Activated CD4-positive, alpha-beta T cell treated with anti-CD3 and anti-CD28 coated beads, Interleukin-2, Interleukin-6, amounts not matched to agents 100 ng/mL and 50 ng/mL, durations not matched to agents 16 hours and 8 hours (primary cell): ENCODE data around the gene ACMSD.
"Not testable (repeated sequence)": the region's sequence is repeated elsewhere in the genome, so short reads cannot be mapped to it uniquely, and the experiment has no call there.

Experiments used
- DNase-seq: peaks from one replicate; pipeline ENCODE4 v3.0.0-alpha.2; 2020

The ACMSD gene

DNA sequence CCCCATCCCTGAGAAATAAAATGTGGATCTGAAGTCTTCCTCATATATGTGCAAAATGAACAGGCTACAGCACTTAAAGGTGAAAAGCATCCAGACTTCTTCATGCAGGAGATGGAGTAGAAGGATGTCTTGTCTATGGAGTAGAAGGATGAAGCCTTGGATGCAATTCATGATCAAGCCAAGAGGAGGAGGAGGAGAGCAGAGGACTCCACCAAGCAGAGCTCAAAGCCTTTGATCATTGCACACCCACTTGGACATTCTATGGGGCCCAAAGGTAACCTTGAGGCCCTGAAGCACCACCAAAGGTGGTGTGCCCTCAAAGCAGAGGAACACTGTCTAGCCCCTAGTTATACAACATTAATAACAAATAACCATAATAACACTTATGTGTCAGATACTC, 17.3 kb downstream of the ACMSD start:
- DNase-seq: no peak

DNA sequence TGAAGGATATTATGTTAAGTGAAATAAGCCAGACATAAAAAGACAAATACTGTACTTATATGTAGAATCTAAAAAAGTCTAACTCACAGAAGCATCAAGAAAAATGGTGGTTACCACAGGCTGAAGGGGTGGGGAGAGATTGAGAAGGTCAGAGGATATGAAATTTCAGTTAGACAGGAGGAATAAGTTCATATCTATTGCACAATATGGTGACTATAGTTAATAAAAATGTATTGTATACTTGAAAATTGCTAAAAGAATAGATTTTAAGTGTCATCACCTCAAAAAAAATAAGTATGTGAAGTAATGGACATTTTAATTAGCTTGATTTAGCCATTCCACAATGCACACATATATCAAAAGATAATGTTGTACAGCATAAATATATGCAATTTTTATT, 19.8 kb downstream of the ACMSD start:
- DNase-seq: no peak

DNA sequence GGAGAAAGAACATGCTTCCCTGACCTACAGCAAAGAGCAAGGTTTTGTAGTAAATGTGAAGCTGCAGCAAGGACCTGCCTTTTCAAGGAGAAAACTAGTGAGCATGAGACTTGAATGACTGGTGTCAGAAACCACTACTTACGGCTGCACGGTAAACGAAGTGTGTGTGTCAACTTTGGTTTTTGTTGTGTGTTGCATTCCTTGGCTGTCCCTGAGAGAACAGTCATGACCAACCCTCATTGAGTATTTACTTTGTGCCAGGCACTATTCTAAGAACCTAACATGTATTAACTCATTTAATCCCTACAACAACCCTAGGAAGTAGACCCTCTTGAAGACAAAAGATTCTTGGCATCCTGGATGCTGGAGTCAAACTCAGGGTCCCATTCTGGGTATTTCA, 22.8 kb downstream of the ACMSD start:
- no peak for DNase-seq

DNA sequence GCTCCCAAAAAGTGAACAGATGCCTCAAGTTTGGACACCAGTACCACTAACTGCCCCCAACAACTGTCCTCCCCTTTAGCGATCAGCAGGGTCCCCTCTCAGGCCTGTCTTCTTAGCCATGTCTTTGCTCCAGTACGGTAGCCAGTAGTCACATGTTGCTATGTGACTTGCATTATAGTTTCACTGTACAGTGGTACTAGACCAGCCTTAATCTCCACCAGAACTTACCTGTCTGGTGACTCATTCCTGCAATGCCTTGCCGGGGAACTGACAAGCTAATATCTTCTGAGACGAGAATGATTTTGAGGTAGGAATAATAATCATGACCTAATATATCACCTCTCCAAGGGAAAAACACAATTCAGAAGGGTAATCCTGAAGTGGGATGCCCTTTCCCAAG, 23.7 kb downstream of the ACMSD start:
- no peak for DNase-seq

DNA sequence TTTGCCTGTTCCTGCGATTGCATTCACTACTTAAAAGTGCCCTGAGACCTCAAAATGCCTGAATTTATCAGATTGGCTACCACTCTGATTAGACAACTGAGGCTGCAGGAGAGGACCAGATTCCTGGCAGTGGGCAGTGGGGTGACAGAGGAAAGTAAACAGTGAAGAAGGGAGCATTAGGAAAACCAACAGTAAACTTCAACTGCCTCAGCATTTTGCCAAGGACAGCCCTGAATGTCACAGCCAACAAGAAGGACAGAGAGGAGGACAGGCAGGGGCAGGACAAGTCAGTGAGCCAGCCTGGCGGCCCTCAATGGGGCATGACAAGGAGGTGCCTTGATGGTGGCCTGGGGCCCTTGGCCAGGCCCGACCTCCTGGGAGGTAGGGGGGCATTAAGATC, 24.3 kb downstream of the ACMSD start:
- no peak for DNase-seq

DNA sequence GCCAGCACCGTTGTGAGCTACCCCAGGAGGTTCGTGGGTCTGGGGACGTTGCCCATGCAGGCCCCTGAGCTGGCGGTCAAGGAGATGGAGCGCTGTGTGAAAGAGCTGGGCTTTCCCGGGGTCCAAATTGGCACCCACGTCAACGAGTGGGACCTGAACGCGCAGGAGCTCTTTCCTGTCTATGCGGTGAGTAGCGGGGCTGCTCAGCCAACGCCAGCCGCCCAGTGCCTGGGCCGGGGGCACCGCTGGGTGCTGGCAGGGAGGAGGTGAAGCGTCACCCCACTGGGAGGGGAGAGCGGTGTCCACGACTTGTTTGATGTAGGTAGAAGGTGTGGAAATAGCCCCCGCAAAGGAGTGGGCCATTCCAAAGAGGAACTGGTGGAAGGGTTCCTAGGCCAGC, 25.0 kb downstream of the ACMSD start:
- DNase-seq: no peak

DNA sequence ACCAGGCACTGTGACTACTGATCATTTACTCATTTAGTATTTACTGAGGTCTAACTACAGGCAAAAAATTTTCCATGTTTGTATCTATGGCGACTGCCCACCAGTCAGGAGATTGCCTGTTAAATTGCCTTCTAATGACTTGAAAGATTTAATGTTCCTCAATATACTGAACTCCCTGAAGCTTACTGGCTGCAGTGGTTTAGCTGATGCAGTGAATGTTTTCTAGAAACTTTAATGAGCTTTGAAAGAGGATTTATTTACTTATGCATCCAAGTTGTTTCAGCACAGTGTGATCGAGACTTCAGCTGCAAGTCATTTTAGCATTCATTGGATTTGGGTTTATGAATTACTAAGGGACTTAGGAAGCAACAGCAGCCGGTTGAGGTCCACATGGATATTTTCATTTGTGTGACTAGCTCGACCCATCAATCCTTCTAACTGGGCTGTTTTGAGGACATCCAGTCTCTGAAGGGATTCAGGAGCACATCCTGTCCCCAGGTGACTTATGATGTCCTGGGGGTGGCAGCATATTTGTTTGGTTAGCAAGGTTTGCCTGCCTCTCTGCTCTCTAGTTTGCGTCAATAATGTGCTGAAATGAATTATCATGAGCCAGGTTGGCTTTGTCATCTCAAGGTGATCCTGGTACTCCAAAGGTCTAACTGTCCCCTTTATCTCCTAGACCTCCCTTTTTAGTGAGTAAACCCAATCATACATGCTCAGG, 26.8 kb downstream of the ACMSD start:
- no peak for DNase-seq

DNA sequence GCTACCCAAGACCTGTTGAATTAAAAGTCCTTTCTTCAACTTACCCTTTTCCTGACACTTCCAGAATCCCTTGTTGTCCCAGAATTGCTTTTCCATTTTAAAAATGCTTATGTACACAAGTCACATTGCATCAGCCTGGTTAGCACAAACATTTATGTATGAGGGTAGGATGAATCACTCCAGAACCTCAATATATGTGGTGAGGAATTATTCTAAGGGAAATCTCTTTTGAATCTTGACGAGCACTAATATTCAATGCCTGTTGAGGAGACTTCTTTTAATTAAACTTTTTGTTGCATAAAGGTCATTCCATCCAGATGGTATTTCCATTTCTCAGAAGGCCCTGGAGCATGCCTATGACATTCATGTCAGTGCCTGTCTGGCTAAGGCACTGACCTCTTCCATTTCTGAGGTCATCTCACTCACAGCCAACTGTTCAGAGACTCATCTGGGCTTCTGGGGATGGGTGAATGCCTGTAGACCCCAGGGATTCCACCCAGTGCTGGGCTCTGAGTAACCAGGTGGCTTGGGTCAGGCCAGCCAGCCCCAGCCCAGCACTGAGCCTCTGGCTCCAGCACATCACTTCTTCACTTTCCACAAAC, 28.2 kb downstream of the ACMSD start:
- DNase-seq: no peak

DNA sequence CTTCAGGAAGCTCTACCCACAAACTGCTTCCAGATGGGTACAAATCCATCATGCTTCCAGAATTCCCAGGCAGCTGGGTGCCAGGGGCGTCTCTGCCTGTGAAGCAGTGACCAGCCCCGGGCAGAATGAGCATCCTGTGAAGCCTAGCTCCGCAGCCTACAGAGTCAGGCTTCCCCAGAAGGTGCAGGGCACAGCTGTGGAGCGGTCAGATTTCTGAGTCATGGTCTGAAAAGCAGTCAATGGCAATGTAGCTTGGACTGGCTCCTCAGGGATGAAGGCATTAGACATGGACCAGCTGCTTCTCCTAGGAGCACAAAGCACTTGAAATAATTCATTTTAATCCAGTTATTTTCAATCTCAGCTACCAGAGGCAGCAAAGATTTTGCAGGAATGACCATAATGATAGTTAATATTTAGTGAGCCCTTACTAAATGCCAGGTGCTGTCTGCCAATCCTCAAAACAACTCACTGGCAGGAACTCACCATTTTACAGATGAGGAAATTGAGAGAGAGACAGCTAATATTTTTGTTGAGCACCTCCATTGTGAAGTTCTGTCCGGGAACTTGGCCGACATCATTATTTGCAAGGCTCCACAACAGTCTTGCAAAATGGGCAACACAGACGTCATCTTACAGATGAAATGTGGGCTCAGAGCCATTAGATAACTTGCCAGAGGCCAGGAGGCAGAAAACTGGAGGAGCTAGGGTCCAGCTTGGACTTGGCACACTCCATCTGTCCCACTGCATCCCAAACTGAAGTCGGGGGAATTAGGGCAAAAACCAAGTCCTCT, 31.7 kb downstream of the ACMSD start:
- no peak for DNase-seq

DNA sequence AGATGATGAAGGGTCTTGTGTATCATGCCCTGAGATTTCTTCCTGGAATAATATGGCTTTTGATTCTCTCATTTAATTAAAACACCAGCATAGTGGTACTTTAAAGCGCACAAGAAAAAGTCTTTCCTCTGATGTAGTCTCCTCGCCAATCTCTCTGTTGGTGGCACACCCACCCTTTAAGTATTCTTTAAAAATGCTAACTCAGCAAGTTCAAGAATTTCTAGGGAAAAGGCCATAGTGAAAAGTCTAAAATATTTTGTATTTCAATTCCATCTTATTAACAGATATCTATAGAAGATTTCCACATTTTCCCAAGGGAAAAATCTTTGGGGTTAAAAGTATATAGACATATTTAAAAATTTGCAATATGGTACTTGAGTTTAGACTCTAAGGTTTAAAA, 34.7 kb downstream of the ACMSD start:
- DNase-seq: no peak

DNA sequence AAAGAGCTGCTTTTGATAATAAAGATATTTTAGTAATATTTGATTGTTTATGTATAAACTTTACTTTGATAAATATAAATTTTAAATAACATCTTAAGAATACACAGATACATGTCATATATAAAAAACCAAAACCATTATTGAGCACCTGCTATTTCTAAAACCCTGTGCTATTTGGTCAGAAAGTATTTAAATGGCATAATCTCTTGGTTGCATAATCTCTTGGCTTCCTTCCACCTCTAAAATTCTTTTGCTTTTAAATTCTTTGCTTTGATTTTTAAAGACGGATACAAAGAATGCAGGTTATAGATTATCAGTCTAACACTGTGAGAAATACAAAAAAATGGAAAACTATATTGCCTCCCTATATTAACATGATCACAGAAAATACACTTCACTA, 36.9 kb downstream of the ACMSD start:
- DNase-seq: no peak

DNA sequence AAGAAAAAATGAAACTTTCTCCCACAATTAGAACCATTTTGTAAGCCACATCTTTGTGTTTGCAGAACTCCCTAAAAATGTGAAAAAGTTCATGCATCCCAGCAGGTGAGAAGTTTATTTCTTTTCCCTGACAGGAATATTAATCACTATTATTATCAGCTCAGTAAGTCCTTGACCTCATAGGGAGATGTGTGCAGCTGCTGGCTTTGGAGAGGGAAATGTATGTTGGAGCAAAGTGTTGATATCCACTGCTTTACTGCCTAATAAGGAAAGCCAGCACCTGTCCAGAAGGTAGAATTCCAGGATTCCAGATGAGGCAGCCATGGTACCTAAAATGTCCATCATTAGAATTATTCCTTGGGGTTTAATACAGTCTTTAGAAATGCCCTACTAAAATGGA, 44.4 kb downstream of the ACMSD start:
- no peak for DNase-seq

DNA sequence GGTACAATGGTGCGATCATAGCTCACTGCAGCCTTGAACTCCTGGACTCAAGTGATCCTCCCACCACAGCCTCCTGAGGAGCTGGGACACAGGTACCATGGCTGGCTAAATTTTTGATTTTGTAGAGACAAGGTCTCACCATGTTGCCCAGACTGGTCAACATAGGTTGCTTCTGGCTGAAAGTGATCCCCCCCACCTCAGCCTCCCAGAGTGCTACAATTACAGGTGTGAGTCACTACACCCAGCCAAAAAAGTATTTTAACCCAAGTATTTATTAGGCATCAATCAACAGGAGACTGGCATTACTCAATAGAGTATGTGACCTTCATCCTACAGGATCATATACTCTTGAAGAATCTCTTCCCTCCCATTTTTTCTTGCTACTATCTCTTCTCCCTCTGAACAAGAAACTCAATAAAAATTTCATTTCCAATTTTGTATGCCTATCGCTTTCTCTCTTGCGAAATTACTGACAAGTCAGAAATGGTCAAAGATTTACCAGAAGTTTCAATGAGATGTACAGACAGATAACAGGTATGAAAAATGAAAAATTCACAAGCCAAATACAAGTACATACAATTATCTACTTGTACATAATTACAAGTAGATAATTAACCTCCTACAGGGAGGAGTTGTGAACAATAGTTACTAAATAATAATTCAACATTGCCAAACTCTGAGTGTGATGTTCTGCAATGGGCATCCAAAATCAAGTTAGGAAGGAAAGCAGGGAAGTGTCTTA, 45.3 kb downstream of the ACMSD start:
- no peak for DNase-seq

DNA sequence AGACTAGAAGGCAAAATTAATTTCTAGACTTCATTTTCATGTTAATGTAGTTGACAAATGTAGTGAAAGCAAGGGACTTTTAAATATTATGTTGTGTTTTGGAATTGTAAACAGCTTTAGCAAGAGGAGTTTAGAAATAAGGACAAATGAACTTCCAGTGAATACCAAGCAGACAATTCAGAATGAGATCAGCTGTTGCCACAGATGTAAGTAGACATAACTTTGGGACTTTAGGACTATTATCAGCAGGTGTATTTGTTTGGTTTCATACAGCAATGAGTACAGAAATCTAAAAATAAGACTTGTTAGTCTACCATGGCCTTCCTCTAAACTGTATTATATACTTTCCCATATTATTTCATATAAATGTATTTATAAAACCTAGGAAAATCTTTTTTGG, 46.0 kb downstream of the ACMSD start:
- no peak for DNase-seq

DNA sequence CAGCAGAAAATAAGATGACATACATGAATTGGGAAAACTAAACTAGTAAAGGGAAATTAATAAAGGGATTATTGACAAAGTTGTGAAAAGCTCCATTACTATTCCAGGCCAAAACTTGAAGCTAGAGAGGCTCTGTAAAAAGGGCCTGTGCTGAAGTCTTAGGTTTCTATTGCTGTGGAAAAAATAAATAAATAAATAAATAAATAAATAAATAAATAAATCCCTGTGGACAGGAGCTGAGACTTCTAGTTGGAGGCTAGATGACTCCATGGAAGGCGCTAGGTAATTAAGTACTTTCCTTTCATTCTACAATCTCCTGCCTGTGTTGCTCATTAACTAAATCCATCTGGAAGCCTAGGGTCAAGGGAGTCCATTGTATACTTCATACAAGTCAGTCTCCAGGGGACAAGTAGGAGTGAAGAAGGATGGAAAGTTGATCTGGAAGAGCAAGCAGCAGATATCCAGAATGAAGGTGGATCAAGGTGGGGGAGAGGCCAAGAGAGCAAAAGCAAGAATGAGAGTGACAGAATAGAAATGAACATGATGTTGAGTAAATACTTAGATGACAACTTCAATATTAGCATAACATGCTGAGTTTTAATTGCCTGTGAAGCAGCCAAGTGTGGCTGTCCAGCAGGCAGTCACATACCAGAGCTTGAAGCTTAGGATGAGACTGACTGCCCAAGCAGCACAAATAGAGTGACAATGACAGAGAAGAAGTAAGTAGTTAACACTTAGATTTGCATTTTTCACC, 54.0 kb downstream of the ACMSD start:
- DNase-seq: no peak

DNA sequence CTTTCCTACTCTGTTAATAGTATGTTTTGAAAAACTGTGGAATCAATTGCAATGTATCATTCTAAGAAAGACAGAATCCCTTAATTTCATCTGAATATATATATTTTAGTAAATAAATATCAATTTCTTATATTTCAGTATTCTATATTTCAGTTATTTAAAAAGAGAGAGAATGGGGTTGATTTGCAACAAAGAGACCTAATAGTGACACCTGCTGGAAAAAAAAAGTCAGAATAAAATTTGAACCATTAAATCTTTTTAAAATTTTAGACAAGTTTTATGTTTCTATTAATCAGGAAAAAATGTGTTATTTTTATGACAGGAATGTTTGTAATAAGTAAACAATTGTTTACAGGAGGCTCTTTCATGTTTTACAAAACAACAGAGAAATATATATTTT, 59.5 kb downstream of the ACMSD start:
- no peak for DNase-seq

DNA sequence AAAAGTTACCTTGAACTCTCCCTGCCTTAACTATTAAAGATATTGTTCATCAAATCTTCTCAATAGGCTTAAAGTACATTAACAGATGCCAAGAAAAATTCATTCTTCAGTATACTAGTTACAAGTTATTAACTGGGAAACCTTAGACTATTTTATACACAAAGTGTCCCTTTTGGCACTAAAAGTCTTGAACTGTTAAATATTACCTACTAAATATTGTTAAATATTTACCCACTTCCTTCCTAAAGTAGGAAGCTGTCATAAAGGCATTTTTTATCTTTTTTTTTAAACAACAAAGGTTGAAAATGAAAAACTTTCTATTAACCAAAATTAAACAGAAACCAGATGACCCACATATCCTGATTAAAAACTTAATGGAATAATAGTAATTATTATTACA, 60.8 kb downstream of the ACMSD start:
- DNase-seq: no peak

DNA sequence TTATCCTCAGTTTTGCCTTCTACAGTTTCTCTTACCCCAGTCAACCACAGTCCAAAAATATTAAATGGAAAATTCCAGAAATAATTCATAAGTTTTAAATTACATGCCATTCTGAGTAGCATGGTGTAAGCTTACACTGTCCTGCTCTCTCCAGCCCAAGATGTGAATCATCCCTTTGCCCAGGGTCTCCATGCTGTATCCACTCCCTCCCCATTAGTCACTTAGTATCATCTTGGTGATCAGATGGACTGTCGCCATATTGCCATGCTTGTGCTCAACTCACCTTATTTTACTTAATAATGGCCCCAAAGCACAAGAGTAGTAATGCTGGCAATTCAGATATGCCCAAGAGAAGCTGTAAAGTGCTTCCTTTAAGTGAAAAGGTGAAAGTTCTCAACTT, 61.7 kb downstream of the ACMSD start:
- DNase-seq: no peak

DNA sequence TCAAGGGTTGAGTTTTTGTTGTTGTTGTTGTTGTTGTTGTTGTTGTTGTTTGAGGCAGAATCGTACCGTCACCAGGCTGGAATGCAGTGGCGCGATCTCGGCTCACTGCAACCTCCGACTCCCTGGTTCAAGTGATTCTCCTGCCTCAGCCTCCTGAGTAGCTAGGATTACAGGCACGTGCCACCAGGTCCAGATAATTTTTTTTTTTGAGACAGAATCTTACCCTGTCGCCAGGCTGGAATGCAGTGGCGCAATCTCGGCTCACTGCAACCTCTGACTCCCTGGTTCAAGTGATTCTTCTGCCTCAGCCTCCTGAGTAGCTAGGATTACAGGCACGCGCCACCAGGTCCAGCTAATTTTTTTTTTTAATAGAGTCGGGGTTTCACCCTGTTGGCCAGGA, 65.3 kb downstream of the ACMSD start:
- not testable (repeated sequence) for DNase-seq

DNA sequence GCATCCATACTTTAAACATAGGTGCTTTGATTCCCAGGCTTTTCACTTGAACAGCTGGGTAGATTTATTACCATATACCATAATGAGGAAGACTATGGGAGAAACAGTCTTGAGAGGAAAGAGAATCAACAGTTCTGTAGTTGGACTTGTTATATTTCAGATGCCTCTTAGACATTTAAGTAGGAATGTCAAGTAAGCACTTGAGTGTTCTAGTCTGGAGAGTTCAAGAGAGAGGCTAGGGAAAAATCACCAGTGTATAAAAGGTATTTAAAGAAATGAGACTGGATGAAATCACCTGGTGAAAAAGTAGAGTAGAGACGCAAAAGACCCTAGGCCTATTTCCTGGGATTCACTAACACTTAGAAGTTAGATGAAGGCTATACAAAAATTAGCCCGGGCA, 66.8 kb downstream of the ACMSD start:
- no peak for DNase-seq

DNA sequence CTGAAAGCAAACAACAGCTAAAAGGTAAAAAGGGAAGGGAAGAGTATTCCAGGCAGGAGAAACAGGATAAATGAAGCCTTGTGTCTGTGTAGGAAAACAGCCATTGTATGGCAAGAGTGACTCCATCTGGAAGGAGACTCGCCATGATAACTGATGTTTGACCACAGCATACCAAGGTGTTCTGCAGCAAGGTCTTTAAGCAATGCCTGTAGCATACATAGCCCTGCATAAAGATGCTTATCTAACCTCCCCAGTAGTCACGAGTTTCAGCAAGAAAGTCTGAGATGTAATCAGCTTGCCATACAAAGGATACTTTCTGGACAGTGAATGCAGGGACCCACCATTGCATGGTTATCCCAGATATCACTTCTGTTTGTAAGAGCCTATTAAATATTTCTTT, 68.3 kb downstream of the ACMSD start:
- no peak for DNase-seq

DNA sequence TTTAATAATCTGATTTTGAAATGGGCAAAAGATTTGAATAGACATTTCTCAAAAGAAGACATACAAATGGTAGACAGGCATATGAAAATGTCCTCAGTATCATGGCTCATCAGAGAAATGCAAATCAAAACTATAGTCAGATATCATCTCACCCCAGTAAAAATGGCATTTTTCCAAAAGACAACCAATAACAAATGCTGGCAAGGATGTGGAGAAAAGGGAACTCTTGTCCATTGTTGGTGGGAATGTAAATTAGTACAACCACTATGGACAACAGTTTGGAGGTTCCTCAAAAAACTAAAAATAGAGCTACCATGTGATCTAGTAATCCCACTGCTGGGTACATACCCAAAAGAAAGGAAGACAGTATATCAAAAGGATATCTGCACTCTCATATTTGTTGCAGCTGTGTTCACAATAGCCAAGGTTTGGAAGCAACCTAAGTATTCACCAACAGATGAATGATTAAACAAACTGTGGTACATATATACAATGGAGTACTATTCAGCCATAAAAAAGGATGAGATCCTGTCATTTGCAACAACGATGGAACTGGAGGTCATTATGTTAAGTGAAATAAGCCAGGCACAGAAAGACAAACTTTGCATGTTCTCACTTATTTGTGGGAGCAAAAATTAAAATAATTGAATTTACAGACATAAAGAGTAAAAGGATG, 69.2 kb downstream of the ACMSD start:
- DNase-seq: not testable (repeated sequence)
